Hypothalamus (tissue), 51 donors: ENCODE measurements around the gene COX7A2.
A peak's percentile ranks its signal among the peaks of the same experiment; 100 is the strongest.

Experiments
- DNase-seq, 51 donors: peaks; one replicate each; lab custom pipeline; 2025; lab: John Stamatoyannopoulos, UW

The COX7A2 gene

GRCh38 chr6:75243333-75244062 lies at the start of gene COX7A2:
Gene COX7A2, minus strand, starts transcription at chr6:75243801. Its CDS starts 67 bp downstream, at chr6:75243734.
- peak; percentile 41 to 96 (median 87) for DNase-seq

GRCh38 chr6:75292555-75292954 lies 49.0 kb upstream of the COX7A2 start:
- no peak for DNase-seq

DNA sequence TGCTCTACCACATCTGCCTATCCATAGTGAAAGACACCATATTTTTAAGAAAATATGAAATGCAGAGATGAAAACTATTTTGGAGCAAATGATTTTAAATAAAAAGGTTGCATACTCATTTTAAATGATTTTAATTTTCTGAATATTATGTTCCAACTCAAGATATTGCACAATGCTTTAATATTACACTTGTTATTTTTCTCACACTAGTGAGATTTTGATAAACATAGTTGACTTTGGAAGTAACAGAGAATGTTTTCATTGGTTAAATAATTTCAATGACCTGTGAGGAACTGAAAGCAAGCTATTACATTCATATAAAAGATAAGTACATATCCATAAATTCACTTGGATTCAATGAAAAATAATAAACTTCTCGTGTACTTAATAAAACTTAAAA lies 48.1 kb upstream of the COX7A2 start:
- DNase-seq, result no peak

GRCh38 chr6:75291331-75291730 lies 47.7 kb upstream of the COX7A2 start:
- no peak for DNase-seq

DNA sequence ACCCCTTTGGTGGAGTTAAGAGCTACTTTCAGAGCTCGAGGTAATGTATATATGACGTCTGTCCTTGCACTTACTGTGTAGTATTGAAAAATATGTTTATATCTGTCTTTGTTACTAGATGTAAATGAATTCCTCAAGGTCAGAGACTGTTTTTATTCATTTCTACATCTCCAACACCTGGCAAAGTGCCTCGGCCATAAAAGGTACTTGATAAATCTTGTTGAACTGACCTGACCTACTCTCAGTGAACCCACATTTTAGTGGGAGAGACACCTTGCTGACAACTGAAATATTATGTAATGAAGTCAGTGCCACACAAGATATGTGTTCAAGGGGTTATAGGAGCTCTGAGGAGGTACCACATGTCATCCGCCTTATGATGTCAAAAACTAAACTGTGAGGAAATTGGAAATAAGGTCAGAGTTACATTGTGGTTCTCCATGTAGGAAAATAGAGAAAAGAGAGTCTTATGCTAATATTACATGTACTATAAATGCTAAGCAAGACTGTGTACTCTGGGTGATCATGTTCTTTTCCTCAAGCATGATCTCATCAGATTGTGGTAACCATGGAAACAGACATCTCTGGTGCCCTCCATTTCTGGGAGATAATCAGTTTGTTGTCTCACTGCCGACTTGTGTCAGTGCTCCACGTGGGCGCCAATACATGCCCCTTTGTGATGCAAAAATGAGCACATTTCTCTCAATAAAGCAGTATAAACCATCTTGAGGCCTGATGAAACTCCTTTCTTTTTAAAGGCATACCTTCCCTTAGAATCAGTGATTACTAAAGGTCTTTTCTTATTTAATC lies 46.7 kb upstream of the COX7A2 start:
- DNase-seq, result peak in 35 of 51 donors; percentile 2 to 88 (median 38)

DNA sequence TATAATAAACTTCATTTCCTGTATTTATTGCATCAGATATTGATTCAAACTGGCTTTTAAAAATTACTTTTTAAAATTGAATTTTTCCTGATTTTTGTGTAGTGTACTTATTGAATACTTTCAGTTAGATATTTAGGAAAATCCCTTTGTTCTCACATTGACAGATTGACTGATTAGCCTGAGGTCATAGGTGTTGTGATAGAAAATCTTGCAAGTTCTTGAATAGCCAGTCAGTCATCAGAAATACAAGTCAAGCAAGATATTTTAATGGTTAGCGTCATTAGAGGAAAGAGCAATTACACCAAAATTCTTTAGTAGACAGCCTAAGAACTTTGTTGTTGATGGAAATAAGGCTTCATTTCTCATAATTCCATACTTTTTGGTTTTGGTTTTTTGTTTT lies 44.4 kb upstream of the COX7A2 start:
- no peak for DNase-seq

GRCh38 chr6:75287424-75287823 lies 43.8 kb upstream of the COX7A2 start:
- no peak for DNase-seq

DNA sequence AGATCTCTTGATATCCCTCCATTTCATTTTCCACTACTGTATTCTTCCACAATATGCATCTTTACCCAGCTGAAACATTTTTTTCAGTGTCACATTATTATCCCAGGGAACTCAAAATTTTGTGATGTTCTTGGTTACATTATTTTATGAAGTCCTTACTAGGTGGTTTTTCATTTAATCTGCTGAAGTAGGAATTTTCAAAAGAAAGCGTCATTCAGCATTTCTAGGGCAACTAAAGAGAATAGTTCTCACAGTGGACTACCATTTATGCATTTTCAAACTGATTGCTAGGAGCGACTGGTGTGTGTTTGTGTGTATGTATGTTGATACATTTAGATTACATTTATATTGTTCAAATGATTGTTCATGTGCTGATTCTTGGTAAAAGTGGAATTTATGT lies 43.4 kb upstream of the COX7A2 start:
- no peak for DNase-seq

- DNase-seq, result no peak
Observed at GRCh38 chr6:75285283-75285639, 41.7 kb upstream of the COX7A2 start.

- peak; percentile 79 to 99 (median 95) for DNase-seq
Observed at GRCh38 chr6:75284632-75285282, 41.2 kb upstream of the COX7A2 start, which contains the start of gene TMEM30A. Gene TMEM30A, minus strand, starts transcription at chr6:75284792. Its CDS starts 154 bp downstream, at chr6:75284638.

DNA sequence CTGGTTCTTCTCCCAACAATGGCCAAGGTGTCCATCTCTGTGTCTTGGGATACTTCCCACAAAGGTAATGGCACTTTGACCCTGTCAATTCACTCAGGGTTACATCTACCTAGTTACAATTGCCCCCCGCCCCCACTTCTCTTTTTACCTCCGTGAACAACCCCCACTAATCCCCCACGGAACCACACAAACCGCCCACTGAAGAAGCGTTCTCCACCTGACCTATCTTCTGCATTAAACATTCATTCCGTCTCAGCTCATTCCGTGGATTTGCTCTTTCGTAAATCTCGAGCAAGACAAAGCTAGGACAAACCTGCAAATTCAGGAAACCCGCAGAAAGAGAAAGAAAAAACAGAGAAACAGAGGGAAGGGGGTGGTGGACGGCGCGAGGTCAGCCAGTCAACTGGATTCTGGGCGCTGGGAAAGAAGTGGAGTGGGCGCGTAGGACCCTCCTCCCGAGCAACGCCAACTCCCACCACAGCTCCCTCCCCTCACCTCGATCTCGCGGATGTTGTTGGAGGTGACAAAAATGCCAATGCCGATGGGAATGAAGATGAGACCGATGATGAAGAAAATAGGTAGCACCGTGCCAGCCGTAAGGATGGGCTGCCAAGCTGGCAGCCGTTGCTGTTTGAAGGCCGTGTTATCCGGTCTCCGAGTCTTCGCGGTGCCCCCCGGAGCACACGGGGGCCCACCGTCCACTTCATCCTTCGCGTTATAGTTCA lies 40.5 kb upstream of the COX7A2 start:
- peak in 10 of 51 donors; percentile 19 to 68 (median 47) for DNase-seq

DNA sequence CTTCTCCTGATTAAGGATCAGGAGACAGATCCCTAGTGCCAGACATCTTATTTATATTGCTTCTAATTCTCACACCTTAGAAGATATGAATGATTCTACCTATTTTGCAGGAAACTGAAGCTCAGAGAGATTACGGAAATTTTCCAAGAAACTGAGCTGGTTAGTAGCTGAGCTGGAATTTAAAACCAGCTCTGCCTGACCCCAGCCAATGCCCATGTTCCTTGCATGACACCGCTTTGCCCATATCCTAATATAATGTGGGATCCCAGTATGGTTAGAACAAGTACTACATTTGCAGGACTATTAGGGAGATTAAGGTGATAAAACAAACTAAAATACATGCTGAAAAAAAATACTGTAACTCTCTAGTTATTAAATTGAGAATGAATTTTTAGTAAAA lies 39.1 kb upstream of the COX7A2 start:
- no peak for DNase-seq

- no peak for DNase-seq
Observed at GRCh38 chr6:75281653-75282052, 38.1 kb upstream of the COX7A2 start.

DNA sequence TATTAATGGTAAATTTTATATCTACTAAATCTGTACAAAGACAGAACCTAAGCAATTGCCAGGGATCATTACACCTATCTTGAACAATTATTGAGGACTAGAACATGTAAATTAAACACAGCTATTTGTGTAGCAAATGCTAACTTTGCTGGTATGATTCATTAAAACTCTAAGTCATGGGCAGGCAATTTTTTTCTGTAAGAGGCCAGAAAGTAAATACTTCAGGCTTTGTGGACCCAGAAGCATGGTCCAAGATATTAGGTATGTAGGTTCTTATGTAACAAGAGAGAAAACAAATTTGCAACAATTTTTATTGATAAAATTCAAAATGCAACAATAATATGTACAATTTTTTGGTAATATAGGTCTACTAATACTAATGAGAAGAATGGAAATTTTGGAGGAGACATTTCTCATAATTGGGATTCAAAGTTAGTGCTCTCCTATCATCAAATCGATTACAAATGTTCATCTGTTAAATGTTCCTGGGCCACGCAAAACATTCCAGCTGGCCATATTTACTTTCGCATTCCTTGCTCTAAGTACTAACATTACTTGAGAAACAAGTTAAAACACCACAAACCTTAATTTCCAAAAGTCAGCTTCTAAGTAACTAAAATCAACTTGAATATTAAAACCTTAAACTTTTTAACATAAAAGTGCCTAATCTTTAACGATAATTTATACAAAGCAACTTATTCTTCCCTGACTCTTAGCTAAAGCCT lies 36.7 kb upstream of the COX7A2 start:
- DNase-seq, result no peak

DNA sequence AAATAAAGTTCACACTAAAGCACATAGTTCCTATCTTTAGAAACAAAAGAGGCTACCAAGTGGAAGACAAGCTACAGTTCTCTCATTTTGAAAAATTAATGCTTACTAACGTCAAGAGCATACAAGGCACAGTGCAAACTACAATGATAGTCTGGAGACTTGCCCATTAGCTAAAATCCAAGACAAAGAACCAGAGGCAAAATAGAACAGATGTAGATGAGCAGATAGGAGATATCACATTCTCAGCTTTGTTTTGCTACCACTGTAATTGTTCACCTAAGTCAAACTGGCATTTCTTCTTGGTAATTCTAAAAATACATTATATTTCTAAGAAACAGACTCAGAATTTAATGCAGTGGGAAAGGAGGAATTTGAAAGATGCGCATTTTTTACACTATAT lies 35.8 kb upstream of the COX7A2 start:
- no peak for DNase-seq

DNA sequence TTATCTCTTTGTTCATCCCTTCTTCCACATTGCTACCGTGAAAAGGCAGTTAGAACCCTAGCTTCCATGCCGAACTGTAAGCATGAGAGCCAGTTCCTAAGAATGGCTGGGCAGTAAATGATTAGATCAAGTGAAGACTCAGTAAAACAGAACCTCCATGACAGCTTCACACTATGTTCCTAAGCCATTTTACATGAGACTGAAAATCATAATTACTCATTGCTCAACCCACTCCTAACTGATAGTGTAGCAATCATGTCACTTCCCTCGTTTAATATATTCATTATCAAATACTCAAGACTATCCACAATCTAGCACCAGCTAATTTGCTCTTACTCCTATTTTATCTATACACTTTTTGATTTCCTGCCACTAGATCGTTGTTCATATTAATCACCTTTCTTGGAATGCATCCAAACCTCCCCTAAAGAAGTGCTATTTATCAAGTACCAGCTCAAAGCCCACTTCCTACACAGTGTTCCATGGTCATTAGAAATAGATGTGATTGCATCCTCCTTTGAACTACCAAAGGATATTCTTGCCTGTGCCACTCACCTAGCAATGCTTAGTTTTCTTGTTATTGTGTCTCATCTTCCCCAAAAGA lies 35.0 kb upstream of the COX7A2 start:
- no peak for DNase-seq

GRCh38 chr6:75275067-75275466 lies 31.5 kb upstream of the COX7A2 start:
- DNase-seq, result no peak

- no peak for DNase-seq
Observed at GRCh38 chr6:75273009-75273408, 29.4 kb upstream of the COX7A2 start.

DNA sequence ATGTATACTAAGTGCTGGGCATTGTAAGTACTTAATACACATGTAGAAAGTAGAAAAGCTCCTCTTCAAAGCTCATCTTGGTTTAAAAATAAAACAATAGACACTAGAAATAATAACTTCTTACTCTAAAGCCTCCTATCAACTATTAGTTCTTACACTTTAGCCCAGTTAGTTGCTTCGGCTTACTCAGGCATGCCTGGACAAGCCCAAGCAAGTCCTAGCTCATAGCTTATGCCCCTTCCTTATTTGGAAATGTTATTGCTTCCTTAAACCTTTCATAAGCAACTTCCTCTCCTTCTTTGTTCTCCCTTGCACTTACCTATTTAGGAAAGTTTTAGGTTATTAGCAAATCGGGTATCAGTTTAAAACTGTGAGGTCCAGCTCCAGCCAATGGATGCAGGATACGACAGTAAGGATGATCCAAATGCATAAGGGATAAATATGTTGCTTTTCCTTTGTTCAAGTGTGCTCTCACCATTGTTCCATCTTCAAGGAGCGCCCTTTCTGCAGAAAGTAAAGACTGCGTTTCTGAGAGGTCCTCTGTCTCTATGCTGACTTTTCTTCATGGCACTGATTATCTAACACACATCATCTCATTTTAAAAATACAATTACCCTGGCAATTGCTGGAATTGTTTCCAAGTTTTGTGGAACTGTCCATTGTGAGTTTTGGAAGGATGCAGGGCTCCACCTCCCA lies 28.7 kb upstream of the COX7A2 start:
- no peak for DNase-seq
